Kidney (tissue), 14 donors: Measurements from ENCODE around the gene APC2. TPM values are rescaled to one million over a fixed set of nuclear protein-coding genes. Genes with fewer than 3 reads are reported as not detected.

Source experiments
- DNase-seq, 5 donors: peaks; one replicate each; pipeline ENCODE4 v3.0.0-alpha.2; 2013 to 2020
- FAIRE-seq: peaks from 2 replicates; lab custom pipeline; 2012; peaks lifted over from hg19 to GRCh38; lab: Jason Lieb, UNC
- H3K27ac ChIP-seq, 2 donors: one replicate each; pipeline ENCODE4 v1.7.0; 2013; ENCODE audit warnings: low read depth in 2 of 2, low read length in 2 of 2, inconsistent platforms in 1 of 2
- H3K27me3 ChIP-seq: one replicate; pipeline ENCODE4 v1.7.1; 2013; ENCODE audit warnings: low read length, inconsistent platforms; ENCODE audit not compliant: control insufficient read depth, insufficient read depth
- H3K36me3 ChIP-seq, 3 donors: one replicate each; pipeline versions ENCODE4 v1.7.0 to v1.7.1; 2013; ENCODE audit warnings: low read length in 3 of 3, control low read depth in 1 of 3, inconsistent platforms in 1 of 3; ENCODE audit not compliant: insufficient read depth in 3 of 3, control insufficient read depth in 2 of 3
- H3K4me1 ChIP-seq, 3 donors: one replicate each; pipeline versions ENCODE4 v1.7.0 to v1.7.1; 2013; ENCODE audit warnings: low read length in 3 of 3, inconsistent platforms in 1 of 3, low read depth in 1 of 3; ENCODE audit not compliant: control insufficient read depth in 2 of 3, insufficient read depth in 2 of 3
- H3K4me3 ChIP-seq, 3 donors: one replicate each; pipeline versions ENCODE4 v1.7.0 to v1.8.1; 2013; ENCODE audit warnings: low read length in 3 of 3, control low read depth in 1 of 3, inconsistent platforms in 1 of 3
- H3K9ac ChIP-seq, 3 donors: one replicate each; pipeline versions ENCODE4 v1.7.0 to v1.7.1; 2013; ENCODE audit warnings: low read length in 3 of 3, control low read depth in 1 of 3, inconsistent platforms in 1 of 3
- H3K9me3 ChIP-seq, 3 donors: one replicate each; pipeline versions ENCODE4 v1.7.0 to v1.7.1; 2013; ENCODE audit warnings: low read length in 3 of 3, control low read depth in 1 of 3, inconsistent platforms in 1 of 3; ENCODE audit not compliant: control insufficient read depth in 2 of 3, insufficient read depth in 1 of 3
- CTCF ChIP-seq: IDR thresholded peaks from 3 replicates; pipeline ENCODE4 v1.5.1; 2012; ENCODE audit warnings: mild to moderate bottlenecking, moderate library complexity, borderline replicate concordance; ENCODE audit not compliant: insufficient read depth; ENCODE audit errors: extremely low read depth
- intact Hi-C: fragments of 100-400 bp; cut with DNase I; formaldehyde crosslinking; loops from one replicate; pipeline ENCODE4 v1.11.1; 2022
- polyA plus RNA-seq: library from polyadenylated mRNA; stranded (reverse); fragments of 350-450 nt; fragmentation: Illumina TruSeq; extraction: RNeasy Lipid Tissue Mini Kit (QIAGEN cat#74804); gene quantifications from one replicate; pipeline ENCODE4 v1.2.3, GENCODE V29; 2014; ENCODE audit warnings: low read depth, low replicate concordance; ENCODE audit not compliant: insufficient read depth
- total RNA-seq: library from RNA; stranded (reverse); fragmentation: NEBNext Ultra II Directional; extraction: Animal tissue kit (Norgen Biotek cat#: 25700); gene quantifications from one replicate; pipeline ENCODE4 v1.2.1, GENCODE V29; 2021
- donor health status: control.
- donor health status: control.
- donor health status: control.
- donor health status: control.
- donor health status: control.
- donor health status: DM: yes; HTN: yes; CAD: no.
- donor health status: Normal renal cell carcinoma (clear cell type).

APC2 gene
- total and polyA plus RNA-seq, 2 donors from 2014 or later: 0.25 TPM; not detected in 1

- FAIRE-seq (no peak), DNase-seq (no peak)
These were observed 61.7 kb downstream of the APC2 start for GRCh38 chr19:1511318-1512317.

GRCh38 chr19:1512671-1513498 is 63.0 kb downstream of the APC2 start, which contains the start of gene ADAMTSL5:
Gene ADAMTSL5 (minus strand): TSS chr19:1513019. CDS start chr19:1510943, 2,076 bp downstream.
- Histone ChIP-seq H3K4me3 (no peak within 1 kb of the TSS), H3K4me1 (peaks cover 0 to 2% (median 0%) of the 10 kb centered on the region in 3 donors), H3K36me3 (no peaks in the 10 kb centered on the region), H3K9me3 (no peaks in the 10 kb centered on the region), H3K27me3 (peaks cover 2% of the 10 kb centered on the region), H3K9ac (no peak within 1 kb of the TSS), H3K27ac (no peak within 1 kb of the TSS)
- no peak for TF ChIP-seq CTCF
- FAIRE-seq (no peak), DNase-seq (peak in 3 of 5 donors; percentile 32 to 67 (median 52))
- intact Hi-C loops: no loop called here

More at GRCh38 chr19:1511318-1512317, 61.7 kb downstream of the APC2 start:
- Histone ChIP-seq H3K36me3 (no peaks in the 10 kb centered on the region), H3K4me1 (peaks cover 0 to 6% (median 0%) of the 10 kb centered on the region in 3 donors), H3K4me3 (no peak overlapping the region), H3K9me3 (no peaks in the 10 kb centered on the region), H3K27ac (no peak overlapping the region), H3K9ac (no peak overlapping the region), H3K27me3 (peaks cover 2% of the 10 kb centered on the region)
- no peak for TF ChIP-seq CTCF
- intact Hi-C loops: no loop called here

GRCh38 chr19:1513499-1514294 is 63.8 kb downstream of the APC2 start:
- Histone ChIP-seq H3K27ac (no peak overlapping the region), H3K9me3 (no peaks in the 10 kb centered on the region), H3K27me3 (peaks cover 2% of the 10 kb centered on the region), H3K4me3 (no peak overlapping the region), H3K36me3 (no peaks in the 10 kb centered on the region), H3K4me1 (no peaks in the 10 kb centered on the region), H3K9ac (no peak overlapping the region)
- peak in 3 of 5 donors; percentile 32 to 67 (median 58) for DNase-seq
- intact Hi-C loops: no loop called here
- FAIRE-seq: no peak
- TF ChIP-seq CTCF: peak; percentile 14
